Glutamatergic neuron (in vitro differentiated cells): ENCODE results near the gene PRR22. TPM values are rescaled to one million over a fixed set of nuclear protein-coding genes. Genes with fewer than 3 reads are reported as not detected.

ENCODE experiments used
- DNase-seq: peaks from one replicate; pipeline ENCODE4 v3.0.0; 2022
- H3K27ac Mint-ChIP-seq: one replicate; pipeline ENCODE4 v1.8.0; 2020; ENCODE audit warnings: mild to moderate bottlenecking, mixed read lengths, inconsistent platforms; ENCODE audit not compliant: unreplicated experiment
- H3K27me3 Mint-ChIP-seq: one replicate; pipeline ENCODE4 v1.8.0; 2020; ENCODE audit warnings: mild to moderate bottlenecking, moderate library complexity, mixed read lengths, inconsistent platforms; ENCODE audit not compliant: unreplicated experiment
- H3K36me3 Mint-ChIP-seq: one replicate; pipeline ENCODE4 v1.8.0; 2020; ENCODE audit warnings: mild to moderate bottlenecking, mixed read lengths, inconsistent platforms; ENCODE audit not compliant: unreplicated experiment
- H3K4me1 Mint-ChIP-seq: one replicate; pipeline ENCODE4 v1.8.0; 2020; ENCODE audit warnings: mild to moderate bottlenecking, low read depth, mixed read lengths, inconsistent platforms; ENCODE audit not compliant: unreplicated experiment
- H3K4me3 Mint-ChIP-seq: one replicate; pipeline ENCODE4 v1.8.0; 2020; ENCODE audit warnings: mild to moderate bottlenecking, mixed read lengths, inconsistent platforms; ENCODE audit not compliant: unreplicated experiment
- H3K9me3 Mint-ChIP-seq: one replicate; pipeline ENCODE4 v1.8.0; 2020; ENCODE audit warnings: mild to moderate bottlenecking, moderate library complexity, mixed read lengths, inconsistent platforms; ENCODE audit not compliant: unreplicated experiment
- total RNA-seq: library from RNA; stranded (reverse); fragmentation: NEBNext Ultra II Directional; extraction: Animal tissue kit (Norgen Biotek cat#: 25700); gene quantifications from one replicate; pipeline ENCODE4 v1.2.1, GENCODE V29; 2021; ENCODE audit not compliant: unreplicated experiment
- TF ChIP-seq, protein P1 (sequence below): fragments of 200-600 bp; sonication (generic); IDR thresholded peaks from one replicate; pipeline ENCODE4 v1.5.0; 2021; ENCODE audit not compliant: partially characterized antibody, unreplicated experiment

Gene PRR22
- total RNA-seq, 1 donor from 2014 or later, result 3.1 TPM

DNA sequence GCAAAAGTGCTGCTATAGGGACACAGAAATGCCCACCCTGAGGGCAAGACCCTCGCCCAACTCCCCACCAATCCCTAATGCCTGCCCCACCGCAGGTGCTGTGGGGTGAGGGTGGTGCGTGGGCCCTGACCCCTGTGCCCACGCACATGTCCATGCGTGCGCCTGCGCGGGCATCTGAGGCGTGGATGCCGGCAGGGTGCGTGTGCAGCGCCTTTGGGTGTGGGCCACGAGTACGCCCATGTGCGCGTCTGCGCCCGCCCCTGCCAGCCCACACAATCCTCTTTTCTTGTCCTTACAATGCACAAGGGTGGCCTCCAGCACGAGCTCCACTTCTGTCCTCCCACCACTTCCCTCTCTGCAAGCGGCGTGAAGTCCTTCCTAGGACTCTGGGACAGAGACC lies 40.6 kb upstream of the PRR22 start:
- peaks cover 14% of the 10 kb centered on the region for H3K9me3 Mint-ChIP-seq
- no peaks in the 10 kb centered on the region for H3K4me1 Mint-ChIP-seq
- no peak overlapping the region for H3K27ac Mint-ChIP-seq
- H3K27me3 Mint-ChIP-seq, result peaks cover 10% of the 10 kb centered on the region
- no peak overlapping the region for H3K4me3 Mint-ChIP-seq
- DNase-seq, result no peak
- no peaks in the 10 kb centered on the region for H3K36me3 Mint-ChIP-seq
- TF ChIP-seq, protein P1, sequence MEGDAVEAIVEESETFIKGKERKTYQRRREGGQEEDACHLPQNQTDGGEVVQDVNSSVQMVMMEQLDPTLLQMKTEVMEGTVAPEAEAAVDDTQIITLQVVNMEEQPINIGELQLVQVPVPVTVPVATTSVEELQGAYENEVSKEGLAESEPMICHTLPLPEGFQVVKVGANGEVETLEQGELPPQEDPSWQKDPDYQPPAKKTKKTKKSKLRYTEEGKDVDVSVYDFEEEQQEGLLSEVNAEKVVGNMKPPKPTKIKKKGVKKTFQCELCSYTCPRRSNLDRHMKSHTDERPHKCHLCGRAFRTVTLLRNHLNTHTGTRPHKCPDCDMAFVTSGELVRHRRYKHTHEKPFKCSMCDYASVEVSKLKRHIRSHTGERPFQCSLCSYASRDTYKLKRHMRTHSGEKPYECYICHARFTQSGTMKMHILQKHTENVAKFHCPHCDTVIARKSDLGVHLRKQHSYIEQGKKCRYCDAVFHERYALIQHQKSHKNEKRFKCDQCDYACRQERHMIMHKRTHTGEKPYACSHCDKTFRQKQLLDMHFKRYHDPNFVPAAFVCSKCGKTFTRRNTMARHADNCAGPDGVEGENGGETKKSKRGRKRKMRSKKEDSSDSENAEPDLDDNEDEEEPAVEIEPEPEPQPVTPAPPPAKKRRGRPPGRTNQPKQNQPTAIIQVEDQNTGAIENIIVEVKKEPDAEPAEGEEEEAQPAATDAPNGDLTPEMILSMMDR, result no peak

DNA sequence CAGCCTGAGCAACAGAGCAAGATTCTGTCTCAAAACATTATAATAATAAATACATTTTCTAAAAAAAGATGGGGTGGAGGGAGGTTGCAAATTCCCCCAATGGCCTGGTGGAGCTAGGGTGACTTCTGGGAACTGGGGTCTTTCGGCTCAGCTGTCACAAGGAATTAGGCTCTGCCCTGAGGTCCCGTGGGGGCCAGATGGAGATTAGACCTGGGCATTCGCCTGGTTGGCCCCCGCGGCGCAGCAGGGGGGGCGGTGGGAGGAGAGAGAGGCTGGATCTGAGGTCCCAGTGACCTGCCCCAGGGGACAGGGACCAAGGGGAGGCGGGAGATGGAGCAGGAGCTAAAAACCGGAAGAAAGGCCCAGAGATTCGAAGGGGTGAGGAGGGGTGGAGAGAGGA lies 40.2 kb upstream of the PRR22 start:
- Mint-ChIP-seq H3K4me3 (no peak overlapping the region), H3K27ac (no peak overlapping the region), H3K4me1 (no peaks in the 10 kb centered on the region), H3K27me3 (peaks cover 10% of the 10 kb centered on the region), H3K36me3 (no peaks in the 10 kb centered on the region), H3K9me3 (peaks cover 14% of the 10 kb centered on the region)
- peak; percentile 47 for DNase-seq
- TF ChIP-seq, protein P1, result no peak

DNA sequence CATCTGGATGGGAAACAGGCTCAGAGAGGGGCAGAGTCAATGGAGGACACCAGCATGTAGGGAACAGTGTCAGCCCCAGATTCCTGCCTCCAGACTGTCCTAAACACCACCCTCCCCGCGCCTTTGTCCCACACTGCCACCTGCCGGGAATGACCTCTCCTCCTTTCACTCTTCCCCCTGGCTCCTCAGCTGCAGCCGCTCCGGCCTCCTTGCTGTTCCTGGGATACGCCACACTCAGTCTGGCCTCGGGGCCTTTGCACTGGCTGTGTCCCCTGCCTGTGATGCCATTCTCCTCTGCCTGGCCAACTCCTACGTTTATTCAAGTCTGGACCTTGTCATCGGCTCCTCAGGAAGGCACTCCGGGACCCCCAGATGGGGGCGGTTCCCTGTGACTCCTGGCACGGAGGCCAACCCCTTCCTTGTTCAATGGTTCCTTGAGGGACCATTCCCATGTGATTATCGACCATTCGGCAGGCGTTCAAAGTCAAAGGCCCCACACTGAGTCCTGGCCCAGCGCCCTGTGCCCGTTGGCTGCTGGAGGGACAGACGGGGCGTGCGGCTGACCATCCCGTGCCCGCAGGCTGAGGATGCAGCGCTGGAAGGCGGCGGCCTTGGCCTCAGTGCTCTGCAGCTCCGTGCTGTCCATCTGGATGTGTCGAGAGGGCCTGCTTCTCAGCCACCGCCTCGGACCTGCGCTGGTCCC lies 39.2 kb upstream of the PRR22 start:
- Mint-ChIP-seq H3K36me3 (no peaks in the 10 kb centered on the region), H3K4me3 (no peak overlapping the region)

DNA sequence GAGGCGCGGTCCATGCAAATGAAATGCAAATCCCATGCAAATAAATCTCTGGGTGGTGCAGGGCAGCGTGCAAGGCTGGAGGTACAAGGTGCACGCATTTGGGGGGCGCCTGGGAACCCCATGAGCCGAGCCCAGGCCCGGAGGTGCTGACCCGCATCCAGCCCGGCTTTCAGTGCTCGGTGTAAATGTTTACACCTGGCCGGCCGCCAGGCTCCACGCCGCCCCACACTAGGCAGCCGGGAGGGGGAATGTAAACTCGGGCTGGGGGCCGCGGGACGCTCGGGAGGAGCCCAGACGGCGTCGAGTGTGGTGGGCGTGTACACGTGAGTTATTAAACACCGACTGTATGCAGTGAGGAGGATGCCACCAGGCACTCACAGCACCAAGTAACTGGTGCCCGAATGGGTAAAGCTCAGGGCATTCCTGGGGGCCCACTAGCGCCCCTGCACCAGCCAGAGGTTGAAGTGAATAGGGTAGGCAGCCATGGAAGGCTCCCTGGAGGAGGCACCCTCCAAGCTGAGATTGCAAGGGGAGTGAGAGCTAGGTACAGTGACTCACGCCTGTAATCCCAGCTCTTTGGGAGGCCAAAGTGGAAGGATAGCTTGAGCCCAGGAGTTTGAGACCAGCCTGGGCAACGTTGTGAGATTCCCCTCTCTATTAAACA lies 37.8 kb upstream of the PRR22 start:
- Mint-ChIP-seq H3K4me3 (no peak overlapping the region), H3K36me3 (no peaks in the 10 kb centered on the region), H3K27me3 (peaks cover 4% of the 10 kb centered on the region), H3K27ac (no peak overlapping the region), H3K4me1 (no peaks in the 10 kb centered on the region), H3K9me3 (peaks cover 9% of the 10 kb centered on the region)
- TF ChIP-seq, protein P1, result no peak
- DNase-seq, result no peak

More for the DNA sequence above, 39.2 kb upstream of the PRR22 start:
- H3K9me3 Mint-ChIP-seq, result peaks cover 14% of the 10 kb centered on the region
- peaks cover 10% of the 10 kb centered on the region for H3K27me3 Mint-ChIP-seq
- no peak overlapping the region for H3K27ac Mint-ChIP-seq
- DNase-seq, result no peak
- no peaks in the 10 kb centered on the region for H3K4me1 Mint-ChIP-seq
- TF ChIP-seq, protein P1, result no peak
